HepG2 (cell line): Measurements from ENCODE around the gene YEATS4.

Experiments
- CHD2 ChIP-seq: IDR thresholded peaks from 2 replicates; pipeline ENCODE4 v1.6.1; 2011; ENCODE audit warnings: low read depth, low read length, improper control_type of control experiment
- FOXK1 ChIP-seq: sonication (generic); formaldehyde crosslinking; IDR thresholded peaks from 2 replicates; pipeline ENCODE4 v1.4.0; 2020; ENCODE audit warnings: low read depth, missing genetic modification reagents, borderline replicate concordance
- HDAC6 ChIP-seq: fragments of 200-600 bp; sonication (generic); IDR thresholded peaks from 2 replicates; pipeline ENCODE4 v1.7.0; 2017; ENCODE audit warnings: mild to moderate bottlenecking, antibody characterized with exemption, low read length, low read depth
- MYNN ChIP-seq: sonication (generic); formaldehyde crosslinking; IDR thresholded peaks from 2 replicates; pipeline ENCODE4 v1.4.0; 2020; ENCODE audit warnings: mild to moderate bottlenecking, low read depth, missing genetic modification reagents
- PCBP2 ChIP-seq: fragments of 200-400 bp; formaldehyde crosslinking; optimal IDR thresholded peaks from 2 replicates; pipeline ENCODE3; 2018; ENCODE audit warnings: low read length, low read depth; ENCODE audit not compliant: poor library complexity, severe bottlenecking
- PRPF4 ChIP-seq: fragments of 200-400 bp; formaldehyde crosslinking; IDR thresholded peaks from 2 replicates; pipeline ENCODE4 v1.6.1; 2016; ENCODE audit warnings: low read length, low read depth; ENCODE audit not compliant: poor library complexity, severe bottlenecking
- RFX5 ChIP-seq: IDR thresholded peaks from 2 replicates; pipeline ENCODE4 v1.6.1; 2011; ENCODE audit warnings: low read depth, low read length, improper control_type of control experiment
- SETDB1 ChIP-seq: sonication (generic); formaldehyde crosslinking; IDR thresholded peaks from 2 replicates; pipeline ENCODE4 v1.5.1; 2020; ENCODE audit warnings: missing genetic modification reagents, mild to moderate bottlenecking, borderline replicate concordance
- ZFP36 ChIP-seq: fragments of 150-350 bp; IDR thresholded peaks from 2 replicates; pipeline ENCODE4 v1.6.1; 2018; ENCODE audit warnings: borderline replicate concordance, low read length, low read depth; ENCODE audit not compliant: partially characterized antibody
- ZNF724P ChIP-seq: sonication (generic); formaldehyde crosslinking; IDR thresholded peaks from 2 replicates; pipeline ENCODE4 v1.8.0; 2022; ENCODE audit warnings: missing genetic modification reagents, borderline replicate concordance
- ZNF788 ChIP-seq: sonication (generic); formaldehyde crosslinking; IDR thresholded peaks from 2 replicates; pipeline ENCODE4 v1.5.0; 2020; ENCODE audit warnings: mild to moderate bottlenecking, missing genetic modification reagents, borderline replicate concordance
- TF ChIP-seq, protein P1 (sequence below): sonication (generic); formaldehyde crosslinking; IDR thresholded peaks from 2 replicates; pipeline ENCODE4 v1.5.0; 2020; ENCODE audit warnings: mild to moderate bottlenecking, missing genetic modification reagents, moderate library complexity
- TF ChIP-seq, protein P2 (sequence below): sonication (generic); formaldehyde crosslinking; IDR thresholded peaks from 2 replicates; pipeline ENCODE4 v1.5.0; 2020; ENCODE audit warnings: mild to moderate bottlenecking, missing genetic modification reagents, borderline replicate concordance

DNA sequence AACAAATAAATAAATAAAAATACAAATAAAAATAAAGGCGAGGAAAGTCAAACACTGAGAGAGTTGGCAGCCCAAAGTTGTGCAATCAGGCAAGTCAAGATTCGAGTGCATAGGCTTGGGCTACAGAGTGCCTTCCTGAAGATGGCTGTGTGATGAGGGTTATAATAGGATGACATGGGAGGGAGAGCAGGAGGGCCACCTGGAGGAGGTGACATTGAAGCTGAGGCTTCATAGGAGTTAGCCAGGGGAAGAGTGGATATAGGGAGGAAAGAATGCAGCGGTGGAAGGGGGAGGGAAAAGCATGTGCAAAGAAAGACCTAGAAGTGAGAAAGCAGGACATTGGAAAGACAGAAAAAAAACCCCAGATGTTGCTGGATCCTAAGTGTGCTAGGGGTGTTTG is 53.1 kb downstream of the YEATS4 start:
- TF ChIP-seq RFX5 = no peak
- no peak for TF ChIP-seq HDAC6
- TF ChIP-seq CHD2 = no peak
- no peak for TF ChIP-seq PRPF4
- TF ChIP-seq SETDB1 (CRISPR knock-in tag) = no peak
- TF ChIP-seq, protein P1, sequence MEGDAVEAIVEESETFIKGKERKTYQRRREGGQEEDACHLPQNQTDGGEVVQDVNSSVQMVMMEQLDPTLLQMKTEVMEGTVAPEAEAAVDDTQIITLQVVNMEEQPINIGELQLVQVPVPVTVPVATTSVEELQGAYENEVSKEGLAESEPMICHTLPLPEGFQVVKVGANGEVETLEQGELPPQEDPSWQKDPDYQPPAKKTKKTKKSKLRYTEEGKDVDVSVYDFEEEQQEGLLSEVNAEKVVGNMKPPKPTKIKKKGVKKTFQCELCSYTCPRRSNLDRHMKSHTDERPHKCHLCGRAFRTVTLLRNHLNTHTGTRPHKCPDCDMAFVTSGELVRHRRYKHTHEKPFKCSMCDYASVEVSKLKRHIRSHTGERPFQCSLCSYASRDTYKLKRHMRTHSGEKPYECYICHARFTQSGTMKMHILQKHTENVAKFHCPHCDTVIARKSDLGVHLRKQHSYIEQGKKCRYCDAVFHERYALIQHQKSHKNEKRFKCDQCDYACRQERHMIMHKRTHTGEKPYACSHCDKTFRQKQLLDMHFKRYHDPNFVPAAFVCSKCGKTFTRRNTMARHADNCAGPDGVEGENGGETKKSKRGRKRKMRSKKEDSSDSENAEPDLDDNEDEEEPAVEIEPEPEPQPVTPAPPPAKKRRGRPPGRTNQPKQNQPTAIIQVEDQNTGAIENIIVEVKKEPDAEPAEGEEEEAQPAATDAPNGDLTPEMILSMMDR (CRISPR knock-in tag) = no peak
- no peak for TF ChIP-seq ZNF788 (CRISPR knock-in tag)
- TF ChIP-seq FOXK1 (CRISPR knock-in tag) = no peak
- TF ChIP-seq ZNF724P (CRISPR knock-in tag) = no peak
- no peak for TF ChIP-seq ZFP36
- no peak for TF ChIP-seq MYNN (CRISPR knock-in tag)
- TF ChIP-seq, protein P2, sequence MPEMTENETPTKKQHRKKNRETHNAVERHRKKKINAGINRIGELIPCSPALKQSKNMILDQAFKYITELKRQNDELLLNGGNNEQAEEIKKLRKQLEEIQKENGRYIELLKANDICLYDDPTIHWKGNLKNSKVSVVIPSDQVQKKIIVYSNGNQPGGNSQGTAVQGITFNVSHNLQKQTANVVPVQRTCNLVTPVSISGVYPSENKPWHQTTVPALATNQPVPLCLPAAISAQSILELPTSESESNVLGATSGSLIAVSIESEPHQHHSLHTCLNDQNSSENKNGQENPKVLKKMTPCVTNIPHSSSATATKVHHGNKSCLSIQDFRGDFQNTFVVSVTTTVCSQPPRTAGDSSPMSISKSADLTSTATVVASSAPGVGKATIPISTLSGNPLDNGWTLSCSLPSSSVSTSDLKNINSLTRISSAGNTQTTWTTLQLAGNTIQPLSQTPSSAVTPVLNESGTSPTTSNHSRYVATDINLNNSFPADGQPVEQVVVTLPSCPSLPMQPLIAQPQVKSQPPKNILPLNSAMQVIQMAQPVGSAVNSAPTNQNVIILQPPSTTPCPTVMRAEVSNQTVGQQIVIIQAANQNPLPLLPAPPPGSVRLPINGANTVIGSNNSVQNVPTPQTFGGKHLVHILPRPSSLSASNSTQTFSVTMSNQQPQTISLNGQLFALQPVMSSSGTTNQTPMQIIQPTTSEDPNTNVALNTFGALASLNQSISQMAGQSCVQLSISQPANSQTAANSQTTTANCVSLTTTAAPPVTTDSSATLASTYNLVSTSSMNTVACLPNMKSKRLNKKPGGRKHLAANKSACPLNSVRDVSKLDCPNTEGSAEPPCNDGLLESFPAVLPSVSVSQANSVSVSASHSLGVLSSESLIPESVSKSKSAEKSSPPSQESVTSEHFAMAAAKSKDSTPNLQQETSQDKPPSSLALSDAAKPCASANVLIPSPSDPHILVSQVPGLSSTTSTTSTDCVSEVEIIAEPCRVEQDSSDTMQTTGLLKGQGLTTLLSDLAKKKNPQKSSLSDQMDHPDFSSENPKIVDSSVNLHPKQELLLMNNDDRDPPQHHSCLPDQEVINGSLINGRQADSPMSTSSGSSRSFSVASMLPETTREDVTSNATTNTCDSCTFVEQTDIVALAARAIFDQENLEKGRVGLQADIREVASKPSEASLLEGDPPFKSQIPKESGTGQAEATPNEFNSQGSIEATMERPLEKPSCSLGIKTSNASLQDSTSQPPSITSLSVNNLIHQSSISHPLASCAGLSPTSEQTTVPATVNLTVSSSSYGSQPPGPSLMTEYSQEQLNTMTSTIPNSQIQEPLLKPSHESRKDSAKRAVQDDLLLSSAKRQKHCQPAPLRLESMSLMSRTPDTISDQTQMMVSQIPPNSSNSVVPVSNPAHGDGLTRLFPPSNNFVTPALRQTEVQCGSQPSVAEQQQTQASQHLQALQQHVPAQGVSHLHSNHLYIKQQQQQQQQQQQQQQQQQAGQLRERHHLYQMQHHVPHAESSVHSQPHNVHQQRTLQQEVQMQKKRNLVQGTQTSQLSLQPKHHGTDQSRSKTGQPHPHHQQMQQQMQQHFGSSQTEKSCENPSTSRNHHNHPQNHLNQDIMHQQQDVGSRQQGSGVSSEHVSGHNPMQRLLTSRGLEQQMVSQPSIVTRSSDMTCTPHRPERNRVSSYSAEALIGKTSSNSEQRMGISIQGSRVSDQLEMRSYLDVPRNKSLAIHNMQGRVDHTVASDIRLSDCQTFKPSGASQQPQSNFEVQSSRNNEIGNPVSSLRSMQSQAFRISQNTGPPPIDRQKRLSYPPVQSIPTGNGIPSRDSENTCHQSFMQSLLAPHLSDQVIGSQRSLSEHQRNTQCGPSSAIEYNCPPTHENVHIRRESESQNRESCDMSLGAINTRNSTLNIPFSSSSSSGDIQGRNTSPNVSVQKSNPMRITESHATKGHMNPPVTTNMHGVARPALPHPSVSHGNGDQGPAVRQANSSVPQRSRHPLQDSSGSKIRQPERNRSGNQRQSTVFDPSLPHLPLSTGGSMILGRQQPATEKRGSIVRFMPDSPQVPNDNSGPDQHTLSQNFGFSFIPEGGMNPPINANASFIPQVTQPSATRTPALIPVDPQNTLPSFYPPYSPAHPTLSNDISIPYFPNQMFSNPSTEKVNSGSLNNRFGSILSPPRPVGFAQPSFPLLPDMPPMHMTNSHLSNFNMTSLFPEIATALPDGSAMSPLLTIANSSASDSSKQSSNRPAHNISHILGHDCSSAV = no peak
- TF ChIP-seq PCBP2 = no peak
